Measurements from ENCODE around the gene HPD. TPM values are rescaled to one million over a fixed set of nuclear protein-coding genes. Genes with fewer than 3 reads are reported as not detected.

Gene HPD
- total RNA-seq, 4 donors from 2014 or later: 0.63 to 1.1 TPM; not detected in 2

DNA sequence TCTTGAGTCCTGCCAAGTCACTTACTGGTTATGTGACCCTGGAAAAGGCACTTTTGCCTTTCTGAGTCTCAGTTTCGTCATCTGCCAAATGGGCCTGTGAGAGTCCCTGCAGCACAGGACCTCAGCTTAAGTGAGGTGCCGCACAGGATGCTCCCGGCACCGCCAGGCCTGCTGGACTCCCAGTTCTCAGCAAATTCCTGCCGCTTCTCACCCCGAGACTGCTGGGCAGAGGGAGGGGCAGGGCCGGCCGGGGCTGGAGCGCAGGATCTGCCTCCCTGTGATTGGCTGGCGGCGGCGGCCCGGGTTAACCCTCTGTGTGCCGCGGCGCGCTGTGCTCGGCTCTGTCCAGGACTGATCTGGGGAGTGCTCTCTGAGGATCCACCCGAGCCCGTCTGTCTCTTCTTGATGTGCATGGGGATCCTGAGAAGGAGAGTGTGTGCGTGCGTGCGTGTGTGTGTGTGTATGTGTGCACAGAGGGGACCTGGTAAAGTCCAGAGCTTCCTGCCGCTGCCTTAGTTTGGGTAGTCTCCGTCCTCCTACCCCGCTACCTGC is 46.3 kb downstream of the HPD start:
- peak overlapping the region; percentile 38 to 61 (median 52) for H3K4me3 ChIP-seq
- H3K36me3 ChIP-seq: peaks cover 2 to 82% (median 47%) of the 10 kb centered on the region in 3 donors
- TF ChIP-seq, protein P1, sequence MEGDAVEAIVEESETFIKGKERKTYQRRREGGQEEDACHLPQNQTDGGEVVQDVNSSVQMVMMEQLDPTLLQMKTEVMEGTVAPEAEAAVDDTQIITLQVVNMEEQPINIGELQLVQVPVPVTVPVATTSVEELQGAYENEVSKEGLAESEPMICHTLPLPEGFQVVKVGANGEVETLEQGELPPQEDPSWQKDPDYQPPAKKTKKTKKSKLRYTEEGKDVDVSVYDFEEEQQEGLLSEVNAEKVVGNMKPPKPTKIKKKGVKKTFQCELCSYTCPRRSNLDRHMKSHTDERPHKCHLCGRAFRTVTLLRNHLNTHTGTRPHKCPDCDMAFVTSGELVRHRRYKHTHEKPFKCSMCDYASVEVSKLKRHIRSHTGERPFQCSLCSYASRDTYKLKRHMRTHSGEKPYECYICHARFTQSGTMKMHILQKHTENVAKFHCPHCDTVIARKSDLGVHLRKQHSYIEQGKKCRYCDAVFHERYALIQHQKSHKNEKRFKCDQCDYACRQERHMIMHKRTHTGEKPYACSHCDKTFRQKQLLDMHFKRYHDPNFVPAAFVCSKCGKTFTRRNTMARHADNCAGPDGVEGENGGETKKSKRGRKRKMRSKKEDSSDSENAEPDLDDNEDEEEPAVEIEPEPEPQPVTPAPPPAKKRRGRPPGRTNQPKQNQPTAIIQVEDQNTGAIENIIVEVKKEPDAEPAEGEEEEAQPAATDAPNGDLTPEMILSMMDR (IDR thresholded peaks at IDR 0.05): peak in 3 of 5 experiments; percentile 2 to 54 (median 51)
- no peak for TF ChIP-seq POLR2A (IDR thresholded peaks at IDR 0.05)
- WGBS, 2 donors: 9 to 21% methylated on average over 17 to 20 of the region's 26 CpGs
- H3K27ac ChIP-seq: peak overlapping the region in 3 of 4 donors; percentile 73 to 87 (median 87)
- H3K4me1 ChIP-seq: peaks cover 0 to 56% (median 34%) of the 10 kb centered on the region in 4 donors
- peak; percentile 27 to 59 for DNase-seq (ENCODE audit: low spot score in 2 of 2)
- H3K9me3 ChIP-seq: no peaks in the 10 kb centered on the region
- H3K27me3 ChIP-seq: no peaks in the 10 kb centered on the region

DNA sequence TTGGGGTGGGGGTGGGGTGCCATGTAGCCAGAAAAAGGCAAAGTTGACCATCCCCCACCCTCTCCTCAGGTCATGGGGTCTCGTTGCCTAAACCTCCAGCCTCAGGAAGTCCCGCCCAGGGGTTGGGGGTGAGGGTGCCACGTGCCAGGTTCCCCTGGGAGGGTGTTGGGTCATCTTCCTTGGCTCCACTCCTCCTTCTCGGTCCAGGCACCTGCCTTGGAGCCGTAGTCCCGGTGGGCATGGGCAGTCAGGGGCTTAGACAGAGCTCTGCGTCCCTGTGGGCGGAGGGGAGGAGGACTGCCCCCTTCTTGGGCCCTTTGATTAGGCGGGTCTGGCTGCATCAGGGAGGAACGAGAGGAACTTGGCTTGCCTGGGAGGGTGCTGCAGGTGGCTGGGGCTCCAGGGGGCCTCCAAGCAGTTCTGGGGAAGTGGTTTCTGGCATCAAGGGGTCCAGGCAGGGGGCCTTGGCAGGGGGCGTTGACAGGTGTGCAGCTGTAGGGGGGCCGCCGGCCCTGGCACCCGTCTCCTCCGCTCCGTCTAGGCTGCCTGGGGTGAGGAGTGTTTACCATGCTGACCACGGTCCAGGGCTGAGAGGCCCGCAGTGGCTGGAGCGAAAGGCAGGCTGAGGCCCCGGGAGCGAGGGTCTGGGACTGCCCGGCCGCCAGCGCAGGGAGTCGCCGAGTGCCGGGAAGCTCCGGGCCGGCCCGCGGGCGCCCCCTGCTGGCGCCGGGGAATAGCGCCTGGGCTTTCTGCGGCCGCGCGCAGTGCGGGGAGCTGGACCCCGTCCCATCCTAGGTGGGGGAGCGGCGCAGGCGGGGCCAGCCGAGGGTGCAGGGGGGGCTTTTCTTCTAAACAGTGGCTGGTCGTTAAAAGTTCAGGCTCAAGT is 47.0 kb downstream of the HPD start:
- H3K27me3 ChIP-seq: no peaks in the 10 kb centered on the region
- TF ChIP-seq EP300 (IDR thresholded peaks at IDR 0.05) (peak in 1 of 2 donors; percentile 36), POLR2A (IDR thresholded peaks at IDR 0.05) (no peak)
- TF ChIP-seq, protein P1 (IDR thresholded peaks at IDR 0.05): peak; percentile 98 to 99 (median 99)
- WGBS, 2 donors: 3 to 6% methylated on average over 20 to 34 of the region's 46 CpGs
- peak; percentile 66 to 70 for DNase-seq (ENCODE audit: low spot score in 2 of 2)
- peaks cover 0 to 63% (median 41%) of the 10 kb centered on the region in 4 donors for H3K4me1 ChIP-seq
- H3K36me3 ChIP-seq: peaks cover 2 to 76% (median 41%) of the 10 kb centered on the region in 3 donors
- no peaks in the 10 kb centered on the region for H3K9me3 ChIP-seq
- peak overlapping the region; percentile 38 to 61 (median 52) for H3K4me3 ChIP-seq
- peak overlapping the region; percentile 0 to 87 (median 80) for H3K27ac ChIP-seq

DNA sequence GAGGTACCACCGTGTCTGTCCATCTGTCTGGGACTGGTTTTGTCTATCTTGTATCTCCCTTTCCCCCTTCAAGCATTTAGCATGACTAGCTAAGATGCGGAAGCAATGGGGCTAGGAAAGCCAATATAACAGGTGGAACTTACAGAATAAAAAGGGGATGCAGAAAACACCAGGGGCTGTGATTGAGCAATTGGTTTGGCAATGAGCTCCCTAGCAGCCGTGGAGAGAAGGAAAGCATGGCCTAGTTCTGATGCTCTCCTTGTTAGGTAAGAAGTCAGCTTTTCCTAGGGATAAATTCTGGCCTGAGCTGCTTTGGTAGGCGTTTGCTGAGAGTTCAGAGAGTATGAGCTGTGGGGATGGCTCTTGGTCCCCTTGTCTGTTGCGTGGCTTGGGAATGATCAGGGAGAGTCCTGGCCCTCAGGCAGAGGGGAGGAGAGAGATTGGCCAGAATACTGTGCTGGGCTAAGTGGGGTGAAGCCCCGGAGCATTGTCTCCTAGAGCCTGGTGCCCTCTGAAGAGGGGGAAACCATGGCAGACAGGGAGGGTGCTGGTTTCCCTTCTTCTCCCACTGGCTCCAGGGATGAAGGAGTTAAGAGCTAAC is 47.7 kb downstream of the HPD start:
- no peaks in the 10 kb centered on the region for H3K9me3 ChIP-seq
- peaks cover 2 to 68% (median 35%) of the 10 kb centered on the region in 3 donors for H3K36me3 ChIP-seq
- H3K4me1 ChIP-seq: peaks cover 0 to 70% (median 49%) of the 10 kb centered on the region in 4 donors
- H3K27me3 ChIP-seq: no peaks in the 10 kb centered on the region
- H3K27ac ChIP-seq: peak overlapping the region; percentile 0 to 87 (median 80)
- TF ChIP-seq, protein P1 (IDR thresholded peaks at IDR 0.05): no peak
- no peak for TF ChIP-seq POLR2A (IDR thresholded peaks at IDR 0.05)
- no peak for TF ChIP-seq EP300 (IDR thresholded peaks at IDR 0.05)
- peak overlapping the region in 3 of 4 donors; percentile 49 to 61 (median 55) for H3K4me3 ChIP-seq
- no peak for DNase-seq (ENCODE audit: low spot score in 2 of 2)
- WGBS, 2 donors: 52 to 61% methylated on average over 6 of the region's 6 CpGs

DNA sequence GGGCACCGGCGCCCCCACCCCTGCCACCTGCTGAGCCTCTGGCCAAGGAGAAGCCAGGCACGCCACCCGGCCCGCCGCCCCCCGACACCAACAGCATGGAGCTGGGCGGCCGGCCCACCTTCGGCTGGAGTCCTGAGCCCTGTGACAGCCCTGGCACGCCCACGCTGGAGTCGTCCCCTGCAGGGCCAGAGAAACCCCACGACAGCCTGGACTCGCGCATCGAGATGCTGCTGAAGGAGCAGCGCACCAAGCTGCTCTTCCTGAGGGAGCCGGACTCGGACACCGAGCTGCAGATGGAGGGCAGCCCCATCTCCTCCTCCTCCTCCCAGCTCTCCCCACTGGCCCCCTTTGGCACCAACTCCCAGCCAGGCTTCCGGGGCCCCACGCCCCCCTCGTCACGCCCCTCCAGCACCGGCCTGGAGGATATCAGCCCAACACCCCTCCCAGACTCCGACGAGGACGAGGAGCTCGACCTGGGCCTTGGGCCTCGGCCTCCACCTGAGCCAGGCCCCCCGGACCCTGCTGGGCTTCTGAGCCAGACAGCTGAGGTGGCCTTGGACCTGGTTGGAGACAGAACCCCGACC is 48.3 kb downstream of the HPD start:
- peaks cover 2 to 62% (median 31%) of the 10 kb centered on the region in 3 donors for H3K36me3 ChIP-seq
- no peaks in the 10 kb centered on the region for H3K9me3 ChIP-seq
- no peaks in the 10 kb centered on the region for H3K27me3 ChIP-seq
- no peak overlapping the region for H3K4me3 ChIP-seq
- H3K4me1 ChIP-seq: peaks cover 0 to 75% (median 52%) of the 10 kb centered on the region in 4 donors
- WGBS, 2 donors: 64 to 86% methylated on average over 5 to 22 of the region's 33 CpGs
- no peak for DNase-seq (ENCODE audit: low spot score in 2 of 2)
- TF ChIP-seq EP300 (IDR thresholded peaks at IDR 0.05): no peak
- TF ChIP-seq, protein P1 (IDR thresholded peaks at IDR 0.05): no peak
- TF ChIP-seq POLR2A (IDR thresholded peaks at IDR 0.05): no peak
- H3K27ac ChIP-seq: peak overlapping the region in 1 of 4 donors; percentile 87
